Activated CD8-positive, alpha-beta memory T cell treated with anti-CD3 and anti-CD28 coated beads for 48 hours (primary cell): ENCODE results near the gene EML5.

Experiments
- DNase-seq, 3 experiments: peaks; one replicate each; pipeline ENCODE4 v3.0.0-alpha.2; 2020; ENCODE audit warnings: low read depth in 2 of 3, low spot score in 2 of 3

The EML5 gene

DNA sequence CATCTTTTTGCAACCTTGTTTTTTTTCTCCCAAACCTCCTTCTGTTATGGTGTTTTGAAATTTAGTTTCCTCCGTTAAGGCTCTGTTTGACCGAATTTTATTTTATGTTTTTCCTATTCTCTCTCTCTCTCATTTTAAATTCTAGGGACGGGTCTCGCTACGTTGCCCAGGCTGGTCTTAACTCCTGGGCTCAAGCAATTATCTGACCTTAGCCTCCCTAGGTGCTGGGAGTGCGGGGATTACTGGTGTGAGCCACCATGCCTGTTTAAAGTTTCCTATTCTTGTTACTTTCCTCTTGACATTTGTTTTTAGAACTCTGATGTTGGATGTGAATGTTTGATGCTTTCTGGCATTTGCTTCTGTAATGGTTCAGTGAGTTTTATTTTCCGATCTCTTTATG is 228.9 kb downstream of the EML5 start:
- DNase-seq: no peak

GRCh38 chr14:88562831-88563686 is 229.7 kb downstream of the EML5 start, which contains the start of gene ZC3H14:
TSS of gene ZC3H14 (plus strand) at chr14:88563037. CDS start at chr14:88563134, 97 bp downstream.
- peak; percentile 68 to 86 (median 74) for DNase-seq

- no peak for DNase-seq
Observed at GRCh38 chr14:88562532-88562830, 230.3 kb downstream of the EML5 start.
